Spleen (tissue), 11 donors: Measurements from ENCODE around the gene BLOC1S1. TPM values are rescaled to one million over a fixed set of nuclear protein-coding genes. Genes with fewer than 3 reads are reported as not detected.
A peak's percentile ranks its signal among the peaks of the same experiment; 100 is the strongest.

ENCODE experiments used
- DNase-seq: peaks from one replicate; pipeline ENCODE4 v3.0.0-alpha.2; 2020
- H3K27ac ChIP-seq, 8 donors: fragments of 200-600 bp; sonication (generic) in 7 of 8; 1 replicate in 4 of 8; 2 replicates in 4 of 8; pipeline versions ENCODE4 v1.5.0 to v1.8.0; 2016 to 2021; ENCODE audit warnings: inconsistent platforms in 4 of 8, mild to moderate bottlenecking in 4 of 8, moderate library complexity in 1 of 8
- H3K27me3 ChIP-seq, 7 donors: fragments of 200-600 bp; sonication (generic) in 6 of 7; replicated peaks in 1 of 7; 1 replicate in 4 of 7; 2 replicates in 3 of 7; pipeline versions ENCODE4 v1.5.0 to v1.8.0; 2016 to 2021; ENCODE audit warnings: inconsistent platforms in 3 of 7, mild to moderate bottlenecking in 1 of 7
- H3K36me3 ChIP-seq, 6 donors: fragments of 200-600 bp; sonication (generic) in 5 of 6; 1 replicate in 4 of 6; 2 replicates in 2 of 6; pipeline versions ENCODE4 v1.5.0 to v1.8.0; 2016 to 2021; ENCODE audit warnings: inconsistent platforms in 2 of 6
- H3K4me1 ChIP-seq, 6 donors: fragments of 200-600 bp; sonication (generic) in 5 of 6; 1 replicate in 3 of 6; 2 replicates in 3 of 6; pipeline versions ENCODE4 v1.5.0 to v1.8.0; 2016 to 2021; ENCODE audit warnings: inconsistent platforms in 3 of 6
- H3K4me3 ChIP-seq, 8 donors: fragments of 200-600 bp; sonication (generic) in 7 of 8; 1 replicate in 4 of 8; 2 replicates in 4 of 8; pipeline versions ENCODE4 v1.5.0 to v1.8.0; 2016 to 2021; ENCODE audit warnings: inconsistent platforms in 4 of 8, mild to moderate bottlenecking in 4 of 8, moderate library complexity in 2 of 8
- H3K9me3 ChIP-seq, 8 donors: fragments of 200-600 bp; sonication (generic) in 7 of 8; 1 replicate in 4 of 8; 2 replicates in 4 of 8; pipeline versions ENCODE4 v1.5.0 to v1.8.0; 2016 to 2021; ENCODE audit warnings: inconsistent platforms in 4 of 8
- CTCF ChIP-seq, 11 experiments: fragments of 200-600 bp in 7 of 11; fragments of 450-650 bp in 4 of 11; sonication (generic) in 4 of 11; IDR thresholded peaks in 8 of 11; conservative IDR thresholded peaks in 3 of 11; 1 replicate in 7 of 11; 2 replicates in 4 of 11; pipeline versions ENCODE4 v1.4.0 to v1.8.0; 2016 to 2021; ENCODE audit warnings: antibody characterized with exemption in 11 of 11, inconsistent platforms in 4 of 11, mild to moderate bottlenecking in 1 of 11
- POLR2A ChIP-seq, 3 donors: fragments of 450-650 bp; IDR thresholded peaks; one replicate each; pipeline ENCODE4 v1.5.1; 2017; ENCODE audit warnings: antibody characterized with exemption in 3 of 3, mild to moderate bottlenecking in 1 of 3
- POLR2AphosphoS5 ChIP-seq, 3 donors: sonication (generic); formaldehyde crosslinking; IDR thresholded peaks; one replicate each; pipeline ENCODE4 v1.5.1; 2017; ENCODE audit warnings: antibody characterized with exemption in 3 of 3
- WGBS, 5 donors: extraction: QIAGEN DNeasy Blood & Tissue Kit in 3 of 5; methylation state at CpG; one replicate each; pipeline versions ENCODE4 v1.1.5 to v1.1.7; 2013 to 2018; 5-methylcytosine and 5-hydroxymethylcytosine counted together
- intact Hi-C: fragments of 100-400 bp; cut with DNase I; formaldehyde crosslinking; loops from one replicate; pipeline ENCODE4 v1.15.0; 2023; ENCODE audit warnings: low total_unique reads
- polyA plus RNA-seq, 3 donors: library from polyadenylated mRNA; stranded (reverse); fragments of 200-250 nt; gene quantifications; one replicate each; pipeline ENCODE4 v1.2.1, GENCODE V29; 2013
- total RNA-seq, 7 donors: library from RNA; depleted of rRNA in 3 of 7; stranded (reverse); fragments of >200 nt in 3 of 7; fragmentation: NEBNext Ultra II Directional in 4 of 7; extraction: Animal tissue kit (Norgen Biotek cat#: 25700) in 4 of 7; gene quantifications; one replicate each; pipeline versions ENCODE4 v1.1.0 to v1.2.1, GENCODE V29; 2016 to 2021
- donor health status: healthy with polysubstance abuse.
- donor health status: DM: no; HTN: no; CAD: no; lungs with moderate emphysema.
- donor health status: DM: no; HTN: no; CAD: no.
- donor health status: Bipolar disorder and iron deficiency.
- donor health status: healthy.
- donor health status: DM: no; HTN: no; CAD: no.
- donor health status: DM: yes; HTN: yes; CAD: no.

BLOC1S1 gene
- total and polyA plus RNA-seq, 10 donors: 113 to 304 (median 212) TPM

- peak overlapping the region in 2 of 8 donors; percentile 16 to 56 for H3K27ac ChIP-seq
- TF ChIP-seq POLR2A (IDR thresholded peaks at IDR 0.05) (no peak), CTCF (IDR thresholded peaks at IDR 0.05 in 8 of 11, conservative IDR thresholded peaks at IDR 0.05 in 3 of 11) (no peak)
- no peaks in the 10 kb centered on the region for H3K9me3 ChIP-seq
- 60 to 95% (median 81%) methylated on average over 2 of the region's 2 CpGs for WGBS, 5 donors
- peak overlapping the region in 6 of 8 donors; percentile 51 to 90 (median 68) for H3K4me3 ChIP-seq
- peaks cover 12 to 61% (median 28%) of the 10 kb centered on the region in 6 donors for H3K4me1 ChIP-seq
- peaks cover 0 to 28% (median 0%) of the 10 kb centered on the region in 7 donors for H3K27me3 ChIP-seq
- intact Hi-C loops: no loop called here
- H3K36me3 ChIP-seq: no peaks in the 10 kb centered on the region
- DNase-seq: peak; percentile 14
These were observed 9.2 kb upstream of the BLOC1S1 start for GRCh38 chr12:55706568-55707218.

GRCh38 chr12:55707219-55707671, 8.6 kb upstream of the BLOC1S1 start:
- WGBS, 5 donors: 10 to 16% (median 11%) methylated on average over 14 to 22 of the region's 22 CpGs
- no peak for DNase-seq

GRCh38 chr12:55707841-55708694, 7.8 kb upstream of the BLOC1S1 start, which contains the start of gene ITGA7:
TSS of gene ITGA7 (minus strand) at chr12:55707904. CDS start at chr12:55707682, 222 bp downstream.
- Histone ChIP-seq H3K27ac (peak within 1 kb of the TSS in 3 of 8 donors; percentile 18 to 56 (median 48)), H3K4me1 (peaks cover 12 to 63% (median 31%) of the 10 kb centered on the region in 6 donors), H3K9me3 (no peaks in the 10 kb centered on the region), H3K4me3 (peak within 1 kb of the TSS; percentile 51 to 90 (median 62)), H3K36me3 (no peaks in the 10 kb centered on the region), H3K27me3 (peaks cover 0 to 28% (median 0%) of the 10 kb centered on the region in 7 donors)
- WGBS, 5 donors: 1 to 2% (median 1%) methylated on average over 21 to 39 of the region's 39 CpGs
- peak; percentile 92 for DNase-seq
- TF ChIP-seq POLR2AphosphoS5 (IDR thresholded peaks at IDR 0.05): peak in 2 of 3 donors; percentile 34 to 38
- no peak for TF ChIP-seq POLR2A (IDR thresholded peaks at IDR 0.05)
- no peak for TF ChIP-seq CTCF (IDR thresholded peaks at IDR 0.05 in 8 of 11, conservative IDR thresholded peaks at IDR 0.05 in 3 of 11)
- intact Hi-C loops: no loop called here

More at GRCh38 chr12:55707219-55707671, 8.6 kb upstream of the BLOC1S1 start:
- Histone ChIP-seq H3K27ac (peak overlapping the region in 3 of 8 donors; percentile 16 to 56 (median 48)), H3K4me1 (peaks cover 12 to 63% (median 28%) of the 10 kb centered on the region in 6 donors), H3K4me3 (peak overlapping the region; percentile 51 to 90 (median 62)), H3K27me3 (peaks cover 0 to 28% (median 0%) of the 10 kb centered on the region in 7 donors), H3K9me3 (no peaks in the 10 kb centered on the region), H3K36me3 (no peaks in the 10 kb centered on the region)
- intact Hi-C loops: no loop called here
- TF ChIP-seq CTCF (IDR thresholded peaks at IDR 0.05 in 8 of 11, conservative IDR thresholded peaks at IDR 0.05 in 3 of 11) (no peak), POLR2AphosphoS5 (IDR thresholded peaks at IDR 0.05) (no peak), POLR2A (IDR thresholded peaks at IDR 0.05) (no peak)
